ENCODE results near the gene IFI30. TPM values are rescaled to one million over a fixed set of nuclear protein-coding genes. Genes with fewer than 3 reads are reported as not detected.
A peak's percentile ranks its signal among the peaks of the same experiment; 100 is the strongest.

IFI30 gene
- total RNA-seq, 4 donors from 2014 or later: 74.8 to 466 (median 148) TPM

DNA sequence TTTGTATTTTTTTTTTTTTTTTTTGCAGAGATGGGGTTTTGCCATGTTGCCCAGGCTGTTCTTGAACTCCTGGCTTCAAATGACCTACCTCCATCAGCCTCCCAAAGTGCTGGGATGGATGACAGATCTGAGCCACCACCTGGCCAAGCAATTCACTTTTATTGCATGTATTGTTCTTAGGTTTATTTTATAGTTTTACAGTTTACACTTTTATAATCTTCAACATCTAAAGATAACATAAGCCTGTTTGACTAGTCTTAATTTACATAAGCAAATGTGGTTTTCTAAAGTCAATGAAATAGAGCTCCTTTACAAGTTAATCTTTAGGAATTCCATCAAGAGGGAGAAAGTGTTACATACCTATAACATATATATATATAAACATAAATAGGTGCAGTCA lies 9.9 kb downstream of the IFI30 start:
- TF ChIP-seq, protein P1, sequence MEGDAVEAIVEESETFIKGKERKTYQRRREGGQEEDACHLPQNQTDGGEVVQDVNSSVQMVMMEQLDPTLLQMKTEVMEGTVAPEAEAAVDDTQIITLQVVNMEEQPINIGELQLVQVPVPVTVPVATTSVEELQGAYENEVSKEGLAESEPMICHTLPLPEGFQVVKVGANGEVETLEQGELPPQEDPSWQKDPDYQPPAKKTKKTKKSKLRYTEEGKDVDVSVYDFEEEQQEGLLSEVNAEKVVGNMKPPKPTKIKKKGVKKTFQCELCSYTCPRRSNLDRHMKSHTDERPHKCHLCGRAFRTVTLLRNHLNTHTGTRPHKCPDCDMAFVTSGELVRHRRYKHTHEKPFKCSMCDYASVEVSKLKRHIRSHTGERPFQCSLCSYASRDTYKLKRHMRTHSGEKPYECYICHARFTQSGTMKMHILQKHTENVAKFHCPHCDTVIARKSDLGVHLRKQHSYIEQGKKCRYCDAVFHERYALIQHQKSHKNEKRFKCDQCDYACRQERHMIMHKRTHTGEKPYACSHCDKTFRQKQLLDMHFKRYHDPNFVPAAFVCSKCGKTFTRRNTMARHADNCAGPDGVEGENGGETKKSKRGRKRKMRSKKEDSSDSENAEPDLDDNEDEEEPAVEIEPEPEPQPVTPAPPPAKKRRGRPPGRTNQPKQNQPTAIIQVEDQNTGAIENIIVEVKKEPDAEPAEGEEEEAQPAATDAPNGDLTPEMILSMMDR (IDR thresholded peaks at IDR 0.05): no peak
- ATAC-seq (ENCODE audit: low FRiP score) (no peak), DNase-seq (ENCODE audit: low spot score) (no peak)

DNA sequence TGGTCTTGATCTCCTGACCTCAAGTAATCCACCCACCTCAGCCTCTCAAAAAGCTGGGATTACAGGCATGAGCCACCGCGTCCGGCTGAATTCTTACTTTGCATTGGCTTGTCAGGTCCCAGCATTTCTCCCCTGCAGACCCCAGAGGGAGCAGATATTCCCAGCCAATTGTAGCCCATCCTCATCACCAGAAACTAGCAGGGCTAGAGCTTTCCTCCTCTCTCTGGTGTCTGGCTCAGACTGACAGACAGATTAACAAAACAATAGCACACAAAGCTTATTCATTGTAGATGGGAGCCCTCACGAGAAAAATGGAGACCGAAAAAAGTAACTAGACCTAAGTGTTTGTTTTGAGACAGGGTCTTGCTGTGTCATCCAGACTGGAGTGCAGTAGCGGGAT lies 11.9 kb downstream of the IFI30 start:
- no peak for DNase-seq (ENCODE audit: low spot score)
- TF ChIP-seq, protein P1 (IDR thresholded peaks at IDR 0.05): no peak
- ATAC-seq (ENCODE audit: low FRiP score): no peak

DNA sequence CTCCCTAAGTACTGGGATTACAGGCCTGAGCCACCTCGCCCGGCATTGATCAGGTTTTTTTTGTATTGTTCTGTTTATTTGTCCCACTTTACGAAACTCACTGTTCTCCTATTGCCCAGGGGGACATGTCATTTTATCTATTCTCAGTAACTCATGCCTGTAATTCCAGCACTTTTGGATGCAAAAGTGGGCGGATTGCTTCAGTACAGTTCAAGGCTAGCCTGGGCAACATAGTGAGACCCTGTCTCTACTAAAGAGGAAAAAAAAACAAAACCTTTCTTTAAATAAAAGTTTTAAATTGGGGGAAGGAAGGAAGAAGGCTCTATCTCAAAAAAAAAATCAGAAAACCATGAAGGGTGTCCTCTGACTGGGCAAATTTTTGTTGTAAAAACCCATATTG lies 16.7 kb downstream of the IFI30 start:
- ATAC-seq (ENCODE audit: low FRiP score): no peak
- DNase-seq (ENCODE audit: low spot score): no peak
- TF ChIP-seq, protein P1 (IDR thresholded peaks at IDR 0.05): no peak

DNA sequence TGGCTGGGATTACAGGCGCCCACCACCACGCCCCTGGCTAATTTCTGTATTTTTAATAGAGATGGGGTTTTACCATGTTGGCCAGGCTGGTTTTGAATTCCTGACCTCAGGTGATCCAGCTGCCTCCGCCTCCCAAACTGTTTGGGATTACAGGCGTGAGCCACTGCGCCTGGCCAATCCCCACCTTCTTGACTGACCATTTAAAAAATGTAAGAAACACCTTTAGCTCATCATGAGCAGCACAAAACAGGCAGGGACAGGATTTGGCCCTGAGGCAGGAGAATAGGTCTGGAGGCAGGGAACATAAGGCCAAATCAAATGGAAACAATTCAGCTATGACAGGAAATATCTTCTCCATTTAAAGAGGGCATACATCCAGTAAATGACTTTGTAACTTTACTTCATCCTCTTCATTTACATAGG lies 18.0 kb downstream of the IFI30 start:
- no peak for ATAC-seq (ENCODE audit: low FRiP score)

DNA sequence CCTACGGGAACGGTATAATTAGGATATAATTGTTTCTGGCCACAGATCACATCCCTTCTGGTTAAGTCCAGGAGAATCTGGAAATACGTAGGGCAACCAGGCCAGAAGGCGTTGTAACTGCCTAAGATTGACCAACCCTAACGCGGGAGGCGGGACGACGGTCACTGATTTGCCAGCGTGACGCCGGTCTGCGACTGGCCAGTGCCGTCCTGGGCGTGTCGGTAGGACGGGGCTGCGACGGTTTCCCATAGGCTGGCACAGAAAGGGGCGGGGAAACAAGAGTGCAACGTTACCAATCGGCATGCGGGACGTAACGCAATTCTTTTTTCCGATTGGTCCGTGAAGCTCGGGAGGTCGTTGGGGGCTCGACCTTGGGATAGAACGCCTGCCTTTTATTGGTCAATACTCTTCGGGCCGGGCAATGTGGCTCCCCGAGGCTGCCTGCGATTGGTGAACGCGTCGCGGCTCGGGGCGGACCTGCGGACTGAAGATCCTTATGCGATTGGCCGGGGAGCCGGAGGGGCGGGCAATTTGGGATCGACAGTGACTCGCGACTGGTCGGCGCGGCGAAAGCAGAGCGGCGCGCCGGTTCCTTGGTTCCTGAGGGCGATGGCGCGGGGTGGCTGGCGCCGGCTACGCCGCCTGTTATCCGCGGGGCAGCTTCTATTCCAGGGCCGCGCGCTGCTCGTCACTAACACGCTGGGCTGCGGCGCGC lies 19.2 kb downstream of the IFI30 start, which contains the start of gene MPV17L2:
Gene MPV17L2 (plus strand): TSS at position 546 of the 715 bp plus-strand sequence. CDS start 64 bp downstream, at position 610.
- peak; percentile 97 for ATAC-seq (ENCODE audit: low FRiP score)
- TF ChIP-seq, protein P1 (IDR thresholded peaks at IDR 0.05): no peak
- DNase-seq (ENCODE audit: low spot score): peak; percentile 97

More for the DNA sequence above, 18.0 kb downstream of the IFI30 start:
- no peak for DNase-seq (ENCODE audit: low spot score)
- TF ChIP-seq, protein P1 (IDR thresholded peaks at IDR 0.05): no peak

DNA sequence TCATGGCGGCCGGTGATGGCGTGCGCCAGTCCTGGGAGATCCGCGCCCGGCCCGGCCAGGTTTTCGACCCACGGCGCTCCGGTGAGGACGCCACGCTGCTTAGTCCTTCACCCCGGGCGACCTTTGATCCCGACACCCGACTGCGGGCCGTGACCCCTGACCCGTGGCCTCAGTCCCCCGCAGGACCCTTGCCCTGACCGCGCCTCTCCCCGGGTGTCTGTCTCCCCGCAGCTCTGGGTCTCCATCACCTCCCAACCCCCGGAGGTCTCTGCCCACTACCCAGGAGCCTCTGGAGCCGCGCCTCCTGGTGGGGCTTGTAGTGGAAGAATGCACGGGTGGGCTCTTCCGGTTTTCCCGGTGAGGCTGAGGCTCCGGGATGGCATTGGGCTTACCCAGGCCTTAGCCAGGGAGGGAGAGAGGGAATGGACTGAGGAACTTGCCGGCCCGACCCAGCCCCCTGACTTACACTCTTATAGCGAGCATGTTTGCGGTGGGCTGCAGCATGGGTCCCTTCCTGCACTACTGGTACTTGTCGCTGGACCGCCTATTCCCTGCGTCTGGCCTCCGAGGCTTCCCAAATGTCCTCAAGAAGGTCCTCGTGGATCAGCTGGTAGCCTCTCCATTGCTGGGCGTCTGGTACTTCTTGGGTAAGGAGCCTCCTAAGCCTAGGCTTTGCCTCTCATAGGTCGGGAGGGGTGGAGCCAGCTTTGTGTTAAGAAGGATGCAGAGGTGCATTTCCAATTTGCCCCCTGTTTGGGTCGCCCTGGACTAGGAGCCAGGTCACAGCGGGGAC lies 20.0 kb downstream of the IFI30 start:
- TF ChIP-seq, protein P1 (IDR thresholded peaks at IDR 0.05): no peak
- DNase-seq (ENCODE audit: low spot score): no peak
- no peak for ATAC-seq (ENCODE audit: low FRiP score)

All from omental fat pad (tissue), 4 donors.